Trophoblast cell (in vitro differentiated cells and primary cell): ENCODE measurements around the gene MEF2A.

Experiments used
- DNase-seq, 2 donors: peaks; one replicate each; pipeline ENCODE4 v3.0.0-alpha.2; 2016
- H2AFZ ChIP-seq: 2 replicates; pipeline ENCODE4 v1.6.1; 2013; ENCODE audit warnings: low read length, moderate library complexity, mild to moderate bottlenecking; ENCODE audit not compliant: insufficient read depth, poor library complexity
- H2AK5ac ChIP-seq: 2 replicates; pipeline ENCODE4 v1.6.1; 2013; ENCODE audit warnings: mild to moderate bottlenecking, low read length
- H2BK120ac ChIP-seq: 2 replicates; pipeline ENCODE4 v1.6.1; 2013; ENCODE audit warnings: low read length, mild to moderate bottlenecking, moderate library complexity; ENCODE audit not compliant: insufficient read depth, poor library complexity
- H2BK12ac ChIP-seq: 2 replicates; pipeline ENCODE4 v1.6.1; 2013; ENCODE audit warnings: mild to moderate bottlenecking, low read length, moderate library complexity
- H2BK5ac ChIP-seq: 2 replicates; pipeline ENCODE4 v1.6.1; 2013; ENCODE audit warnings: low read length, low read depth, moderate library complexity, mild to moderate bottlenecking; ENCODE audit not compliant: poor library complexity
- H3K14ac ChIP-seq: 2 replicates; pipeline ENCODE4 v1.6.1; 2013; ENCODE audit warnings: mild to moderate bottlenecking, low read length
- H3K18ac ChIP-seq: 2 replicates; pipeline ENCODE4 v1.6.1; 2013; ENCODE audit warnings: mild to moderate bottlenecking, low read length
- H3K23ac ChIP-seq: 2 replicates; pipeline ENCODE4 v1.6.1; 2013; ENCODE audit warnings: low read length
- H3K27ac ChIP-seq: 2 replicates; pipeline ENCODE4 v1.5.1; 2013; ENCODE audit warnings: low read depth, mild to moderate bottlenecking, inconsistent platforms, low read length, moderate library complexity
- H3K27me3 ChIP-seq: 2 replicates; pipeline ENCODE4 v1.6.1; 2013; ENCODE audit warnings: inconsistent platforms, mild to moderate bottlenecking, low read length, moderate library complexity; ENCODE audit not compliant: insufficient read depth
- H3K36me3 ChIP-seq, 2 experiments: 1 replicate in 1 of 2; 2 replicates in 1 of 2; pipeline ENCODE4 v1.6.1; 2013; ENCODE audit warnings: low read length in 2 of 2, mild to moderate bottlenecking in 2 of 2, moderate library complexity in 1 of 2; ENCODE audit not compliant: insufficient read depth in 2 of 2, control insufficient read depth in 1 of 2
- H3K4ac ChIP-seq: 2 replicates; pipeline ENCODE4 v1.6.1; 2013; ENCODE audit warnings: low read depth, mild to moderate bottlenecking, low read length, moderate library complexity
- H3K4me1 ChIP-seq, 2 experiments: 1 replicate in 1 of 2; 2 replicates in 1 of 2; pipeline ENCODE4 v1.6.1; 2013; ENCODE audit warnings: low read length in 2 of 2, mild to moderate bottlenecking in 2 of 2, moderate library complexity in 1 of 2; ENCODE audit not compliant: insufficient read depth in 2 of 2, control insufficient read depth in 1 of 2
- H3K4me2 ChIP-seq: 2 replicates; pipeline ENCODE4 v1.6.1; 2013; ENCODE audit warnings: inconsistent platforms, mild to moderate bottlenecking, low read length, moderate library complexity
- H3K4me3 ChIP-seq: 2 replicates; pipeline ENCODE4 v1.5.1; 2013; ENCODE audit warnings: mild to moderate bottlenecking, low read depth, low read length, inconsistent platforms
- H3K79me1 ChIP-seq: one replicate; pipeline ENCODE4 v1.6.1; 2013; ENCODE audit warnings: low read length
- H3K79me2 ChIP-seq: 2 replicates; pipeline ENCODE4 v1.6.1; 2013; ENCODE audit warnings: low read length, mild to moderate bottlenecking; ENCODE audit not compliant: control insufficient read depth, insufficient read depth, poor library complexity
- H3K9ac ChIP-seq: 2 replicates; pipeline ENCODE4 v1.6.1; 2013; ENCODE audit warnings: mild to moderate bottlenecking, low read length
- H3K9me3 ChIP-seq: 2 replicates; pipeline ENCODE4 v1.6.1; 2013; ENCODE audit warnings: low read depth, mild to moderate bottlenecking, control low read depth, inconsistent platforms, low read length; ENCODE audit not compliant: insufficient read depth
- H4K12ac ChIP-seq: 2 replicates; pipeline ENCODE4 v1.6.1; 2013; ENCODE audit warnings: low read depth, mild to moderate bottlenecking, low read length, moderate library complexity
- H4K8ac ChIP-seq: 2 replicates; pipeline ENCODE4 v1.6.1; 2013; ENCODE audit warnings: low read depth, mild to moderate bottlenecking, low read length, moderate library complexity
- H4K91ac ChIP-seq: one replicate; pipeline ENCODE4 v1.6.1; 2013; ENCODE audit warnings: low read depth, mild to moderate bottlenecking, low read length, moderate library complexity
- WGBS: extraction: QIAGEN DNeasy Blood & Tissue Kit; methylation state at CpG from one replicate; pipeline ENCODE4 v1.1.7; 2013; ENCODE audit warnings: missing lambda C conversion rate; ENCODE audit not compliant: insufficient read length, insufficient coverage; ENCODE audit errors: extremely low coverage; 5-methylcytosine and 5-hydroxymethylcytosine counted together

The MEF2A gene

GRCh38 chr15:99683000-99683670 is 117.4 kb downstream of the MEF2A start:
- Histone ChIP-seq H3K4ac (no peak overlapping the region), H3K9me3 (no peaks in the 10 kb centered on the region), H3K27me3 (no peaks in the 10 kb centered on the region), H3K14ac (no peak overlapping the region), H3K4me3 (no peak overlapping the region), H3K27ac (no peak overlapping the region), H2AFZ (no peak overlapping the region), H4K12ac (no peak overlapping the region), H3K79me2 (no peaks in the 10 kb centered on the region), H3K18ac (no peak overlapping the region), H3K9ac (no peak overlapping the region), H3K79me1 (no peaks in the 10 kb centered on the region), H3K36me3 (peaks cover 2 to 3% of the 10 kb centered on the region in 2 experiments), H3K4me2 (no peak overlapping the region), H2BK12ac (no peak overlapping the region), H2BK5ac (no peak overlapping the region), H2BK120ac (no peak overlapping the region), H3K4me1 (no peaks in the 10 kb centered on the region), H2AK5ac (no peak overlapping the region), H4K91ac (no peak overlapping the region), H3K23ac (no peak overlapping the region), H4K8ac (no peak overlapping the region)
- no peak for DNase-seq
- no CpG with 5 or more reads among the region's 9 CpGs for WGBS

- Histone ChIP-seq H2BK120ac (no peak overlapping the region), H3K79me1 (no peaks in the 10 kb centered on the region), H3K79me2 (no peaks in the 10 kb centered on the region), H3K27ac (no peak overlapping the region), H3K4me3 (no peak overlapping the region), H3K4ac (no peak overlapping the region), H3K36me3 (peaks cover 0 to 3% of the 10 kb centered on the region in 2 experiments), H3K9me3 (no peaks in the 10 kb centered on the region), H3K9ac (no peak overlapping the region), H3K27me3 (no peaks in the 10 kb centered on the region), H2AK5ac (no peak overlapping the region), H2BK5ac (no peak overlapping the region), H2AFZ (no peak overlapping the region), H3K4me1 (no peaks in the 10 kb centered on the region), H2BK12ac (no peak overlapping the region), H3K4me2 (no peak overlapping the region), H3K23ac (no peak overlapping the region), H4K12ac (no peak overlapping the region), H3K14ac (no peak overlapping the region), H4K91ac (no peak overlapping the region), H4K8ac (no peak overlapping the region), H3K18ac (no peak overlapping the region)
- WGBS: no CpG with 5 or more reads among the region's 1 CpG
- DNase-seq: no peak
Measured at GRCh38 chr15:99686290-99686689, 120.5 kb downstream of the MEF2A start.

- Histone ChIP-seq H3K9me3 (no peaks in the 10 kb centered on the region), H3K14ac (no peak overlapping the region), H3K23ac (no peak overlapping the region), H2AK5ac (no peak overlapping the region), H3K4me2 (no peak overlapping the region), H3K4me3 (no peak overlapping the region), H3K36me3 (peaks cover 0 to 2% of the 10 kb centered on the region in 2 experiments), H3K79me1 (no peaks in the 10 kb centered on the region), H2AFZ (no peak overlapping the region), H4K12ac (no peak overlapping the region), H3K27me3 (no peaks in the 10 kb centered on the region), H3K9ac (no peak overlapping the region), H4K8ac (no peak overlapping the region), H2BK120ac (no peak overlapping the region), H3K18ac (no peak overlapping the region), H2BK5ac (no peak overlapping the region), H3K4ac (no peak overlapping the region), H3K4me1 (no peaks in the 10 kb centered on the region), H3K79me2 (no peaks in the 10 kb centered on the region), H4K91ac (no peak overlapping the region), H3K27ac (no peak overlapping the region), H2BK12ac (no peak overlapping the region)
- no peak for DNase-seq
- no CpG with 5 or more reads among the region's 3 CpGs for WGBS
Measured at GRCh38 chr15:99692825-99693224, 127.0 kb downstream of the MEF2A start.

GRCh38 chr15:99696096-99696495 is 130.3 kb downstream of the MEF2A start:
- no peak for DNase-seq
- H3K14ac ChIP-seq: no peak overlapping the region
- no peaks in the 10 kb centered on the region for H3K79me1 ChIP-seq
- H3K4me2 ChIP-seq: no peak overlapping the region
- no peak overlapping the region for H2BK120ac ChIP-seq
- H2AK5ac ChIP-seq: no peak overlapping the region
- no peak overlapping the region for H3K23ac ChIP-seq
- H2BK5ac ChIP-seq: no peak overlapping the region
- H2BK12ac ChIP-seq: no peak overlapping the region
- no peaks in the 10 kb centered on the region for H3K9me3 ChIP-seq
- no peak overlapping the region for H2AFZ ChIP-seq
- H4K8ac ChIP-seq: no peak overlapping the region
- no peak overlapping the region for H3K27ac ChIP-seq
- peaks cover 0 to 2% of the 10 kb centered on the region in 2 experiments for H3K36me3 ChIP-seq
- no CpG with 5 or more reads among the region's 2 CpGs for WGBS
- H3K4me1 ChIP-seq: no peaks in the 10 kb centered on the region
- no peak overlapping the region for H3K9ac ChIP-seq
- no peak overlapping the region for H4K91ac ChIP-seq
- H3K4me3 ChIP-seq: no peak overlapping the region
- no peak overlapping the region for H3K4ac ChIP-seq
- H4K12ac ChIP-seq: no peak overlapping the region
- no peaks in the 10 kb centered on the region for H3K27me3 ChIP-seq
- H3K79me2 ChIP-seq: no peaks in the 10 kb centered on the region
- no peak overlapping the region for H3K18ac ChIP-seq
